Epidermal melanocyte (primary cell): ENCODE results near the gene TTC39C.
"Not testable (repeated sequence)": the region's sequence is repeated elsewhere in the genome, so short reads cannot be mapped to it uniquely, and the experiment has no call there.

ENCODE experiments used
- DNase-seq: peaks from one replicate; pipeline ENCODE4 v3.0.0; 2011; ENCODE audit warnings: low spot score; ENCODE audit not compliant: insufficient read length

The TTC39C gene

GRCh38 chr18:24053211-24053610 is 38.7 kb downstream of the TTC39C start:
- no peak for DNase-seq

- DNase-seq, result peak; percentile 21
Observed at GRCh38 chr18:24054130-24054529, 39.6 kb downstream of the TTC39C start.

GRCh38 chr18:24055009-24055804 is 40.7 kb downstream of the TTC39C start:
- DNase-seq, result no peak

DNA sequence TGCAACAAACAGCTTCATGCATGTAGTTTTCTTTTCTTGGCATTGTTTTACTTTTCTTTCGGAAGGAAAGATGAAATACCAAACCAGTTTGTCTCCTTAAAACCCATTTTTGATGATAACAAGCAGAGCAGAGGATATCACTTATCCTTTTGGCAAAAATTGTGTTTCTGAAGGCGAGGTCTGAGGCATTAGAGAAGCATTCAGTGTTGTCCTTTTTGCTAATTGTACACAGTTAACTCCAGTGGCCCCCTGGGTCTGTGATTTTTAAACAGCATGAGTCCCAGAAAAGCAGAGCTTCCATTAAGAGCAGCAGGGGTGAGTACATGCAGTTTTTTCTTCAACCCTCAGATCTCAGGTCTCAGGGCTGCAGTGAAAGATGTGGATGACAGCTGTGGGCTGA is 41.3 kb downstream of the TTC39C start:
- no peak for DNase-seq

GRCh38 chr18:24056506-24056905 is 42.0 kb downstream of the TTC39C start:
- no peak for DNase-seq

DNA sequence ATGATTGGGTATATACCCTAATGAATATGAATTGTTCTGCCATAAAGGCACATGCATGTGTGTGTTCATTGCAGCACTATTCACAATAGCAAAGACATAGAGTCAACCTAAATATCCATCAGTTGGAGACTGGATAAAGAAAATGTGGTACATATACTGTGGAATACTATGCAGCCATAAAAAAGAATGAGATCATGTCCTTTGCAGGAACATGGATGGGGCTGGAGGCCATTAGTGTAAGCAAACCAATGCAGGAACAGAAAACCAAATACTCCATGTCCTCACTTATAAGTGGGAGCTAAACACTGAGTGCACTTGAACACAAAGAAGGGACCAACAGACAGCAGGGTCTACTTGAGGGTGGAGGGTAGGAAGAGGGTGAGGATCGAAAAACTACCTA is 43.2 kb downstream of the TTC39C start:
- no peak for DNase-seq

DNA sequence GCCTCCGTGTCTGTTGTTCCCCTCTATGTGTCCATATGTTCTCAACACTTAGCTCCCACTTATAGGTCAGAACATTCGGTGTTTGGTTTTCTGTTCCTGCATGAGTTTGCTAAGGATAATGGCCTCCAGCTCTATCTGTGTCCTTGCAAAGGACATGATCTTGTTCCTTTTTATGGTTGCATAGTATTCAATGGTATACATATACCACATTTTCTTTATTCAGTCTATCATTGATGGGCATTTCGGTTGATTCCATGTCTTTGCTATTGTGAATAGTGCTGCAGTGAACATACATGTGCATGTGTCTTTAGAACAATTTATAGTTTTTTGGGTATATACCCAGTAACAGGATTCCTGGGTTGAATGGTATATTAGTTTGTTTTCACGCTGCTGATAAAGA is 44.8 kb downstream of the TTC39C start:
- DNase-seq, result not testable (repeated sequence)

- DNase-seq, result no peak
Observed at GRCh38 chr18:24060644-24061043, 46.1 kb downstream of the TTC39C start.

DNA sequence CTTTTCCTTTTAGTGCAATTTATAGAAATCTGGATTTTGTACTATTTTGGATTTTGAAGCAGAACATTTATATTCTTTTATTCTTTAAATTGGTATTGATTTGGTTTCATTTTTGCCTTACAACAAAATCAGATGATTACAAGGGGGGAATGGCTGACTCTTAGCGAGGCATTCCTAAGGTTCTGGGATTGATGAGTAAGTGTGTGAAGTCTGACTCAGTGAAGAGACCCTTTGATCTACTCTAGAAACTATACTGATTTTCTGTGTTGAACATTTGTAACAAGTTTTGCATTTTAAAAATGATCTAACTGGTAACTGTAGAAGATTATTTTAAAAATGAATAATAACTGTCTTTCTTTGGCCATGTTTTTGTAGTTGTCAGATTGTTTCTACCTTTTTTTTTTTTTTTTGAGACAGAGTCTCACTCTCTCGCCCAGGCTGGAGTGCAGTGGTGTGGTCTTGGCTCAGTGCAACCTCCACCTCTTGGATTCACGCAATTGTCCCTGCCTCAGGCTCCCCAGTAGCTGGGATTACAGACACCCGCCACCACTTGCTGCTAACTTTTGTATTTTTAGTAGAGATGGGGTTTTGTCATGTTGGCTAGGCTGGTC is 48.7 kb downstream of the TTC39C start:
- DNase-seq, result no peak

DNA sequence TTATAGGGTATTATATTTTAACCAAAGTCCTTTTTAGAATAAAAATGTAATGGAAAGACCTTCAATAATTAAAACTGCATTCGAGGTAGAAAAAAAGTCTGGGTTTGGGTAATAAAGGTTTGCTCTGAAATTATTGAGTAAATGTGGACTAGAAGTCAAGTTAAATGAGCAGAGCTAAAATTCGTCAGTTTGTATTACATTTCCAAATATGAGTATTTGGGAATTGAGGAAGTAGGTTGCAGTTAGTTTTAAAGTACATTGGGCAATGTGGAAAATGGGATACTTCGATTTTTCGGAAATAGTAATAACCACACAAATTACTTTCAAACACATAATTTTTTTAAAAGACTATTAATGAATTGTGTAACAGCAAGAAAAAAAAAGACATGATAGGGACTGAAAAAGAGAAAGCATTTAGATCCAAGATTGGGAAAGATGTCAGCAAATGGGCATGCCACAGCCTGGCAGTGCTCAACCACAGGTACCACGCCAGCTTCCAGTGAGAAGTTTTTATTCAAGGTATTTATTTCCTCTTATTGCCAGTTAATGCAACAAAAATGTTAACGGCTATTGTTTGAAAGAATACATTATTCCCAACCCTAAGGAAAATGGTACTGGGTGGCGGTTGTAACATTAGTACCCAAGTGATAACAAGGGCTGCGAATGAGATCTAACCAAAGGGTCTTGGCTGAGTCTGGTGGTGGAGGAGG is 50.0 kb downstream of the TTC39C start:
- no peak for DNase-seq

DNA sequence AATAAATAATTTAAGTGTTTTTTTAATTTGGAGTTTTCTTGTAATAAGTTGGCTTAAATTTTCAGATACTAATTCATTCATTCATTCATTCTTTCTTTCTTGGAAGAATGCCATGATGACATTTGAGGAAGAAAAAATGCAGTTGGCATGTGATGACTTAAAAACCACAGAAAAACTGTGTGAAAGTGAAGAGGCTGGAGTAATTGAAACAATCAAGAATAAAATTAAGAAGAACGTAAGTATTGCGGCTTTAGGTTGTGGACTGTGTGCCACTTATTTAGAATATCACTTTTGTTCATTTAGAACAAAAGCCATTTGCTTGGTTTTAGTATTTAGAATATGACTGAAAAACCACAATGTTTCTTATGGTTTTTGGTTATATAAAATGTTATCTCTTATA is 51.4 kb downstream of the TTC39C start:
- no peak for DNase-seq

DNA sequence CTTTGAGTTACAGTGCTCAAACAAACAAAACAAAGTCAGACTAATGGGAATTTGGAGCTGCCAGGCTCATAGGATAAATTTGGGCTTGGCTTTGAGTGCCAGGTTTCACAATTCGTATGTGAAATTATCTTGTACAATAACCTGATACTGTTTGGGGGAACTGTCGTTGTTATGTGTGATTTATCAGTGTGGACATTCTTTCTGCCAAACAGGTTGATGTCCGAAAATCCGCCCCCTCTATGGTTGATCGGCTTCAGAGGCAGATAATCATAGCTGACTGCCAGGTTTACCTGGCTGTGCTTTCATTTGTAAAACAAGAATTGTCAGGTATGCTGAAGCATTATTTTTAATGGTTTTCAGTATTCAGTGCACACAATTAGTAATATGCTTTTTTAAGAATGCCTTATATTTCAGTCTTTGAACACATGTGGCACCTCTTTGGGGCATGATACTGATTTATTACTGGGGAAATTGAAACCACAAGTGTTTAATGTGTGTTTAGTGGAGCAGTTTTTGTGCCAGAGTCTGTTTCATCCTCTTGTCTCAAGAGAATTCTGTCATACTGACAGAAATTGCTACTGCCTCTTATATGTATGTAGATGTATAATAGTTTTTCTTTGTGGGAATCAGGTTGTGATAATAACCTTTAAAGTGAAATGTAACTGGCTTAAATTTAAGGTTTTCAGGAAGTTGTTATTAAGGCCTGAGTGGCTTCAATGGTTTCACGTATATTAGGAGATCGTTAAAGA is 54.6 kb downstream of the TTC39C start:
- DNase-seq, result no peak

- no peak for DNase-seq
Observed at GRCh38 chr18:24071029-24071428, 56.5 kb downstream of the TTC39C start.

- DNase-seq, result no peak
Observed at GRCh38 chr18:24071779-24072178, 57.2 kb downstream of the TTC39C start.

DNA sequence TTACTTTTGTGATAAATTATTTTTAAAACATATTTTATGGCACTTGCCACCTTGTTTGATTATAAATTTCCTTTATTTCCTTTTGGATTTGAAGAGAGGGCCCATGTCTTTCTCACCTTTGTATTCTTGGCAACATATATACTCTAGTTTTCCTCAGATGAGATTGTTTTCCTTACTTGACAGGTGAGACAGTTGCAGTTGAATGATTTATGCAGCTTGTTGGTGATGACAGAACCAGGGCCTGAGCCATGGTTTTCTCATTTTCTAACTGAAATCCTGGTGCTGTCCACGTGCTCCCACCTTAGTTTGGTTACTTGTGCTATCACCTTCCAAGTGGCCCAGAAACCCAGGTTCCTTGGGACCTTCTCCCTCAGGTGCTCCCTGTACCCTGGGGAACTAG is 58.2 kb downstream of the TTC39C start:
- DNase-seq, result no peak

GRCh38 chr18:24073791-24074190 is 59.2 kb downstream of the TTC39C start:
- DNase-seq, result no peak

DNA sequence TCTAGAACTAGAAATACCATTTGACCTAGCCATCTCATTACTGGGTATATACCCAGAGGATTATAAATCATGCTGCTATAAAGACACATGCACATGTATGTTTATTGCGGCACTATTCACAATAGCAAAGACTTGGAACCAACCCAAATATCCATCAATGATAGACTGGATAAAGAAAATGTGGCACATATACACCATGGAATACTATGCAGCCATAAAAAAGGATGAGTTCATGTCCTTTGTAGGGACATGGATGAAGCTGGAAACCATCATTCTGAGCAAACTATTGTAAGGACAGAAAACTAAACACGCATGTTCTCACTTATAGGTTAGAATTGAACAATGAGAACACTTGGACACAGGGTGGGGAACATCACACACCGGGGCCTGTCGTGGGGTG is 60.2 kb downstream of the TTC39C start:
- not testable (repeated sequence) for DNase-seq

- peak; percentile 64 for DNase-seq
Observed at GRCh38 chr18:24075767-24076597, 61.4 kb downstream of the TTC39C start.

DNA sequence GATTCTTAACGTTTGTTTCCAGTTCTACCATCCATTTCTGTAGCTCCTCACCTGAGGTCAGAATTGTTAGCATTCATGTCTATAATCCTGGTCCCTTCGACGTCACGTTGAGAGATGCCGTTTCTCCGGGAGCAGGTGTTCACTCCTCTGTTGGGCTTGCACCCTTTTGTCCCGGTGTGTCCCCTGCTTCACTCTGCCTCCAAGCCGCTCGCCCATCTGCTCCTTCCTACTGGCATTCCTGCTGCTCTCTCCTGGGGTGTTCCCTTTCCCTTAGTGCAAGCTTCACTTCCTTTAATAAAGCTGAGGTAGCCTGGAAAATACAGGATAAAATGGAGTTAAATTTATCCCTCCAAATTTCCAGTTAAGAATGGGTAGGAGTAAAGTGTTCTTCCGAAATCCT is 62.4 kb downstream of the TTC39C start:
- DNase-seq, result no peak

DNA sequence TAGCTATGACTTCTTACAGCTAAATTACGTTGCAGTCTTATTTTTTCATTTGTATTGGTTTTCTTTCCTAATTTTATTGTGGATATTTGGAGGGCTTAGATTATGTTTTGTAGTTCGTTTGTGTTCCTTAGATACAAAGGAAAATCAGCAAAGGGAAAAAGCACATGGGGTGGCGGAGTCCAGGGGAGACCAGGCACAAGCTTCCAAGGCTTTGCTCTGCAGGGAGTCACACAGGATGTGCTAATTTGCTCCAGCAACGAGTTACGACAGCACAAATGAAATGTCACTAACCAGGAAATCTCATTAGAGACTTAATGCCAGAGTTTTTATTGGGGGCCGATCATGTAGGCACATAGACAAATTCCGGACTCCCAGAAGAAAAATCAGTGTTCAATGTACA is 63.8 kb downstream of the TTC39C start:
- no peak for DNase-seq

DNA sequence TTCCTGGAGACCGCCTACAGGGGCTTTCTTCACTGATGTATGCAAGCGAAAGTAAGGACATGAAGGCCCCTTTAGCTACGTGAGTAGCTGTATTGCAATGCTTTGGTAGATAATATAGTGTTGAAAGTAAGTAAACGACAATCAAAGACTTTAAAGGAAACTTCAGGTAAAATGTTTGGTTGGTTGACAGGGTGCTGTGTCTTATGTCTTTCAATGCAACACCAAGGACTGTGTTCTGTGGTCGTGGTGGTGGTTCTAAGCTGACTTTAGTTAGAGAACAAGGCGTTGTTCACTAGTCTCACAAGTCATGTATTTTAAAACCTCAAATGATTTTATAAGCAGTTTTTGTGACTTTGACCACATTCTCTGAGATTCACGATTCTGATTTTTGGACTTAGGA is 66.3 kb downstream of the TTC39C start:
- DNase-seq, result no peak
